Astrocyte (in vitro differentiated cells and primary cell): ENCODE data around the gene KRTAP13-3.

ENCODE experiments used
- EZH2 ChIP-seq: IDR thresholded peaks from 2 replicates; pipeline ENCODE4 v1.6.1; 2012; ENCODE audit warnings: mild to moderate bottlenecking, low read length, inconsistent platforms; ENCODE audit not compliant: insufficient read depth
- TF ChIP-seq, protein P1 (sequence below): IDR thresholded peaks from 2 replicates; pipeline ENCODE4 v1.5.1; 2011; ENCODE audit warnings: low read depth, mild to moderate bottlenecking, inconsistent platforms, low read length, moderate library complexity; ENCODE audit not compliant: insufficient read depth

DNA sequence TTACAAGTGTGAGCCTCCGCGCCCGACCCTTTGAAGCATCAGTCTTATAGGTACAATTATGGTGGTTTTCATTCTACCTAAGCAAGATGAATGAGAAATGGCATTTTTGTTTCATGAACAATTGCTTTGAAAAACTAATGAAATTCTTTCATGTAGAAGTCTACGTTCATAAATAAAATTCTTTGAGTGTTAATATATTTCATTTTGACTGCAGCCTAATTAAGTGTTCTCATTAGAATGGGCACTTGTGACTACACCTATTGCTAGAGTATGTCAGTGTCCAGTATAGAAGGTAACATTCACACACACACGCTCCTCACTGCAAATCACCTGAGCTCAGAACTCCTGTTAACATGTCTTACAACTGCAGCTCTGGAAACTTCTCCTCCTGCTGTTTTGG lies 14.2 kb upstream of the KRTAP13-3 start, which contains the start of gene KRTAP15-1:
- TF ChIP-seq, protein P1, sequence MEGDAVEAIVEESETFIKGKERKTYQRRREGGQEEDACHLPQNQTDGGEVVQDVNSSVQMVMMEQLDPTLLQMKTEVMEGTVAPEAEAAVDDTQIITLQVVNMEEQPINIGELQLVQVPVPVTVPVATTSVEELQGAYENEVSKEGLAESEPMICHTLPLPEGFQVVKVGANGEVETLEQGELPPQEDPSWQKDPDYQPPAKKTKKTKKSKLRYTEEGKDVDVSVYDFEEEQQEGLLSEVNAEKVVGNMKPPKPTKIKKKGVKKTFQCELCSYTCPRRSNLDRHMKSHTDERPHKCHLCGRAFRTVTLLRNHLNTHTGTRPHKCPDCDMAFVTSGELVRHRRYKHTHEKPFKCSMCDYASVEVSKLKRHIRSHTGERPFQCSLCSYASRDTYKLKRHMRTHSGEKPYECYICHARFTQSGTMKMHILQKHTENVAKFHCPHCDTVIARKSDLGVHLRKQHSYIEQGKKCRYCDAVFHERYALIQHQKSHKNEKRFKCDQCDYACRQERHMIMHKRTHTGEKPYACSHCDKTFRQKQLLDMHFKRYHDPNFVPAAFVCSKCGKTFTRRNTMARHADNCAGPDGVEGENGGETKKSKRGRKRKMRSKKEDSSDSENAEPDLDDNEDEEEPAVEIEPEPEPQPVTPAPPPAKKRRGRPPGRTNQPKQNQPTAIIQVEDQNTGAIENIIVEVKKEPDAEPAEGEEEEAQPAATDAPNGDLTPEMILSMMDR = no peak
- TF ChIP-seq EZH2 = no peak
